H1 (cell line): ENCODE results near the gene GLT8D2. TPM values are rescaled to one million over a fixed set of nuclear protein-coding genes. Genes with fewer than 3 reads are reported as not detected.
"Not testable (repeated sequence)": the region's sequence is repeated elsewhere in the genome, so short reads cannot be mapped to it uniquely, and the experiment has no call there.

Experiments
- CTCF ChIA-PET: fragments of 300-600 bp; sonication (Branson Sonifier 250); formaldehyde crosslinking; loops from one replicate; lab custom pipeline; 2021; ENCODE audit not compliant: partially characterized antibody; lab: Charles Lee
- POLR2A ChIA-PET: fragments of 300-600 bp; sonication (Branson Sonifier 250); formaldehyde crosslinking; loops from one replicate; lab custom pipeline; 2021; ENCODE audit warnings: inconsistent platforms; ENCODE audit not compliant: partially characterized antibody; lab: Charles Lee
- DNase-seq, 2 experiments: peaks; one replicate each; pipeline versions ENCODE4 v3.0.0 to v3.0.0-alpha.2; 2010 to 2022; ENCODE audit warnings: low spot score in 2 of 2, low read depth in 1 of 2, mixed read lengths in 1 of 2
- FAIRE-seq: peaks from 2 replicates; lab custom pipeline; 2011; peaks lifted over from hg19 to GRCh38; lab: Jason Lieb, UNC
- H2AFZ ChIP-seq: 2 replicates; pipeline ENCODE4 v1.8.1; 2012; ENCODE audit warnings: low read length, inconsistent platforms
- H2AK5ac ChIP-seq: 2 replicates; pipeline ENCODE4 v1.6.1; 2013; ENCODE audit warnings: low read depth, low read length
- H2BK120ac ChIP-seq: replicated peaks from 2 replicates; pipeline ENCODE3; 2013; ENCODE audit warnings: low read depth, low read length, inconsistent platforms
- H2BK12ac ChIP-seq: 2 replicates; pipeline ENCODE4 v1.6.1; 2013; ENCODE audit warnings: low read depth, low read length
- H2BK15ac ChIP-seq: 2 replicates; pipeline ENCODE4 v1.6.1; 2013; ENCODE audit warnings: low read length
- H2BK20ac ChIP-seq: 2 replicates; pipeline ENCODE4 v1.6.1; 2013; ENCODE audit warnings: low read length
- H2BK5ac ChIP-seq: 2 replicates; pipeline ENCODE4 v1.6.1; 2013; ENCODE audit warnings: low read depth, low read length
- H3K14ac ChIP-seq: 2 replicates; pipeline ENCODE4 v1.6.1; 2013; ENCODE audit warnings: inconsistent platforms; ENCODE audit not compliant: insufficient read length
- H3K18ac ChIP-seq: 2 replicates; pipeline ENCODE4 v1.6.1; 2013; ENCODE audit warnings: low read length; ENCODE audit errors: extremely low read depth
- H3K23ac ChIP-seq: 2 replicates; pipeline ENCODE4 v1.6.1; 2013; ENCODE audit warnings: inconsistent platforms; ENCODE audit not compliant: insufficient read length
- H3K23me2 ChIP-seq: 2 replicates; pipeline ENCODE4 v1.6.1; 2013; ENCODE audit warnings: low read depth, low read length
- H3K27ac ChIP-seq: 2 replicates; pipeline ENCODE4 v1.6.1; 2011; ENCODE audit warnings: low read depth, low read length, inconsistent platforms
- H3K27me3 ChIP-seq, 4 experiments: replicated peaks in 1 of 4; 1 replicate in 1 of 4; 2 replicates in 3 of 4; pipeline versions ENCODE4 v1.6.1 to v1.8.1; 2011 to 2013; ENCODE audit warnings: low read length in 3 of 4, mild to moderate bottlenecking in 3 of 4, inconsistent platforms in 2 of 4, mixed read lengths in 2 of 4, moderate library complexity in 1 of 4; ENCODE audit not compliant: control insufficient read depth in 3 of 4, insufficient read depth in 3 of 4; ENCODE audit errors: extremely low read depth in 1 of 4
- H3K36me3 ChIP-seq, 4 experiments: 2 replicates each; pipeline versions ENCODE4 v1.6.1 to v1.8.1; 2011 to 2013; ENCODE audit warnings: mild to moderate bottlenecking in 4 of 4, low read length in 3 of 4, moderate library complexity in 2 of 4, control low read depth in 1 of 4, inconsistent platforms in 1 of 4; ENCODE audit not compliant: insufficient read depth in 4 of 4, control insufficient read depth in 2 of 4
- H3K4ac ChIP-seq: replicated peaks from 2 replicates; pipeline ENCODE3; 2013; ENCODE audit warnings: low read length, low read depth, mixed read lengths, inconsistent platforms; ENCODE audit not compliant: insufficient read length
- H3K4me1 ChIP-seq, 4 experiments: replicated peaks in 1 of 4; 1 replicate in 1 of 4; 2 replicates in 3 of 4; pipeline versions ENCODE4 v1.6.1 to v1.8.1; 2011 to 2013; ENCODE audit warnings: low read length in 3 of 4, inconsistent platforms in 2 of 4, mixed read lengths in 1 of 4; ENCODE audit not compliant: insufficient read depth in 4 of 4, control insufficient read depth in 3 of 4
- H3K4me2 ChIP-seq, 2 experiments: 2 replicates each; pipeline versions ENCODE4 v1.6.1 to v1.8.1; 2011 to 2013; ENCODE audit warnings: low read depth in 2 of 2, low read length in 2 of 2, control low read depth in 1 of 2, inconsistent platforms in 1 of 2, mild to moderate bottlenecking in 1 of 2; ENCODE audit not compliant: insufficient read depth in 1 of 2
- H3K4me3 ChIP-seq, 4 experiments: fragments of 200-600, 300-600 bp in 1 of 4; sonication (generic), shearing (Covaris generic), sonication (Bioruptor Twin) in 1 of 4; 2 replicates each; pipeline versions ENCODE4 v1.5.1 to v1.8.1; 2011 to 2016; ENCODE audit warnings: low read length in 4 of 4, low read depth in 3 of 4, control low read depth in 2 of 4, inconsistent platforms in 2 of 4, mild to moderate bottlenecking in 2 of 4, mixed read lengths in 1 of 4, moderate library complexity in 1 of 4; ENCODE audit not compliant: insufficient read depth in 2 of 4; ENCODE audit errors: extremely low read depth in 1 of 4
- H3K56ac ChIP-seq: replicated peaks from 2 replicates; pipeline ENCODE3; 2013; ENCODE audit warnings: low read depth, mild to moderate bottlenecking, mixed read lengths, low read length, inconsistent platforms; ENCODE audit not compliant: insufficient read length
- H3K79me1 ChIP-seq: 2 replicates; pipeline ENCODE4 v1.6.1; 2013; ENCODE audit warnings: low read depth, low read length, control low read depth
- H3K79me2 ChIP-seq, 2 experiments: 2 replicates each; pipeline versions ENCODE4 v1.6.1 to v1.8.1; 2012 to 2013; ENCODE audit warnings: low read length in 2 of 2, mild to moderate bottlenecking in 2 of 2, inconsistent platforms in 1 of 2; ENCODE audit not compliant: insufficient read depth in 2 of 2, control insufficient read depth in 1 of 2
- H3K9ac ChIP-seq, 4 experiments: replicated peaks in 1 of 4; 1 replicate in 1 of 4; 2 replicates in 3 of 4; pipeline versions ENCODE4 v1.6.1 to v1.8.1; 2011 to 2013; ENCODE audit warnings: low read depth in 3 of 4, low read length in 3 of 4, control low read depth in 2 of 4, mild to moderate bottlenecking in 2 of 4, moderate library complexity in 2 of 4, inconsistent platforms in 1 of 4; ENCODE audit errors: extremely low read depth in 1 of 4
- H3K9me3 ChIP-seq, 2 experiments: 2 replicates each; pipeline versions ENCODE4 v1.6.1 to v1.8.1; 2012 to 2013; ENCODE audit warnings: mild to moderate bottlenecking in 2 of 2, moderate library complexity in 2 of 2, control low read depth in 1 of 2, inconsistent platforms in 1 of 2, low read depth in 1 of 2, low read length in 1 of 2, mixed read lengths in 1 of 2; ENCODE audit not compliant: insufficient read depth in 2 of 2
- H4K20me1 ChIP-seq, 2 experiments: replicated peaks in 1 of 2; 2 replicates each; pipeline versions ENCODE3 to v1.8.1; 2011 to 2013; ENCODE audit warnings: inconsistent platforms in 2 of 2, low read length in 2 of 2, mild to moderate bottlenecking in 1 of 2; ENCODE audit not compliant: insufficient read depth in 2 of 2, control insufficient read depth in 1 of 2
- H4K5ac ChIP-seq: 2 replicates; pipeline ENCODE4 v1.6.1; 2013; ENCODE audit warnings: low read length, low read depth, mixed read lengths, inconsistent platforms; ENCODE audit not compliant: insufficient read length
- H4K8ac ChIP-seq: 2 replicates; pipeline ENCODE4 v1.8.0; 2013; ENCODE audit warnings: mild to moderate bottlenecking, moderate library complexity, low read length, inconsistent platforms; ENCODE audit not compliant: insufficient read depth; ENCODE audit errors: extremely low read depth
- H4K91ac ChIP-seq: replicated peaks from 2 replicates; pipeline ENCODE3; 2013; ENCODE audit warnings: low read length, mixed read lengths, inconsistent platforms; ENCODE audit not compliant: insufficient read length
- WGBS, 2 experiments: shearing (Covaris generic) in 1 of 2; methylation state at CpG; one replicate each; pipeline versions ENCODE4 v1.1.6 to v1.1.7; 2013 to 2015; ENCODE audit warnings: low lambda C conversion rate in 2 of 2, mixed read lengths in 2 of 2, inconsistent platforms in 1 of 2, low coverage in 1 of 2, missing lambda C conversion rate in 1 of 2; ENCODE audit not compliant: insufficient replicate concordance in 2 of 2, insufficient coverage in 1 of 2, insufficient read length in 1 of 2; ENCODE audit errors: extremely low coverage in 1 of 2, missing lambda C conversion rate in 1 of 2; 5-methylcytosine and 5-hydroxymethylcytosine counted together
- polyA plus RNA-seq, 7 experiments: library from polyadenylated mRNA; depleted of rRNA in 3 of 7; stranded (reverse) in 5 of 7; unstranded in 2 of 7; fragments of >200 nt in 5 of 7; fragments of 200-250 nt in 2 of 7; gene quantifications; 1 replicate in 5 of 7; 2 replicates in 1 of 7; 4 replicates in 1 of 7; pipeline versions ENCODE4 v1.2.1 to v1.2.3, GENCODE V29; 2011 to 2013; ENCODE audit warnings: missing spikeins in 2 of 7, mixed read lengths in 2 of 7
- total RNA-seq: library from RNA; stranded (reverse); fragmentation: NEBNext Ultra II Directional; extraction: Animal tissue kit (Norgen Biotek cat#: 25700); gene quantifications from 2 replicates; pipeline ENCODE4 v1.2.1, GENCODE V29; 2021

Gene GLT8D2
- total and polyA plus RNA-seq, 2 of the 8 experiments (the other 6 are each of a cell fraction or from before 2014, with no cell fraction given): 6.8 to 9.8 TPM

DNA sequence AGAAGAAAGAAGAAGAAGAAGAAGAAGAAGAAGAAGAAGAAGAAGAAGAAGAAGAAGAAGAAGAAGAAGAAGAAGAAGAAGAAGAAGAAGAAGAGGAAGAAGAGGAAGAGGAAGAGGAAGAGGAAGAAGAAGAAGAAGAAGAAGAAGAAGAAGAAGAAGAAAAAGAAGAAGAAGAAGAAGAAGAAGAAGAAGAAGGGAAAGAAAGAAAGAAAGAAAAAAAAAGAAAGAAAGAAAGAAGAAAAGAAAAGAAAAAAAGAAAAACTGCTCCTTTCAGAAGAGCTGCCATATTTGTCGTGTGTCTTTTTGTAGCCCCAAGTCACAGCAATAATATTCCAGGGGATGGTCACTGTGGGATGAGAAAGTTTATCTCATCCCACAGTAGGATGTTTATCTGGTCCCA lies 28.1 kb downstream of the GLT8D2 start:
- H3K27ac ChIP-seq, H3K9me3 ChIP-seq, DNase-seq, H3K23me2 ChIP-seq, H2BK120ac ChIP-seq, H3K23ac ChIP-seq, CTCF ChIA-PET, H3K9ac ChIP-seq, H3K18ac ChIP-seq, H4K20me1 ChIP-seq, H3K27me3 ChIP-seq, H3K36me3 ChIP-seq, H2BK5ac ChIP-seq, H3K79me1 ChIP-seq, H2BK15ac ChIP-seq, H4K91ac ChIP-seq, H2BK12ac ChIP-seq, H3K79me2 ChIP-seq, H3K4ac ChIP-seq, H3K56ac ChIP-seq, H3K4me1 ChIP-seq, H3K4me3 ChIP-seq, H3K4me2 ChIP-seq, POLR2A ChIA-PET, H2BK20ac ChIP-seq, FAIRE-seq, H4K5ac ChIP-seq, H2AFZ ChIP-seq, H4K8ac ChIP-seq, H2AK5ac ChIP-seq, H3K14ac ChIP-seq: not testable (repeated sequence)
- WGBS, 2 experiments: 82% methylated on average over 1 of the region's 1 CpG; no CpG with 5 or more reads in 1 of the 2 experiments
